IMR-90 (cell line): ENCODE measurements around the gene HEATR9. TPM values are rescaled to one million over a fixed set of nuclear protein-coding genes. Genes with fewer than 3 reads are reported as not detected.

ENCODE experiments used
- ATAC-seq: fragments of 200-7000 bp; cut with Tn5 transposase; 2 replicates; pipeline ENCODE4 v1.9.1; 2020; ENCODE audit warnings: low read depth, mild to moderate bottlenecking, moderate library complexity
- BruUV-seq: library from RNA; stranded (reverse); fragments of 400-500 nt; replicated peaks from 2 replicates; lab custom pipeline; 2021; lab: Mats Ljungman, UMichigan
- CTCF ChIA-PET: fragments of 300-600 bp; formaldehyde crosslinking; extraction: SDS; loops from one replicate; lab custom pipeline; 2021; ENCODE audit warnings: antibody characterized with exemption; lab: Yijun Ruan, JAX
- POLR2A ChIA-PET: fragments of 300-600 bp; sonication (Branson Sonifier 250); formaldehyde crosslinking; loops from one replicate; lab custom pipeline; 2022; ENCODE audit warnings: antibody characterized with exemption; ENCODE audit not compliant: unreplicated experiment; lab: Charles Lee
- DNase-seq: peaks from one replicate; pipeline ENCODE4 v3.0.0; 2013
- H2AFZ ChIP-seq: replicated peaks from 2 replicates; pipeline ENCODE3; 2013; ENCODE audit warnings: low read length, mild to moderate bottlenecking; ENCODE audit not compliant: poor library complexity
- H2AK5ac ChIP-seq: 2 replicates; pipeline ENCODE4 v1.6.1; 2013; ENCODE audit warnings: low read depth, low read length, inconsistent platforms
- H2AK9ac ChIP-seq: replicated peaks from 2 replicates; pipeline ENCODE3; 2013; ENCODE audit warnings: mild to moderate bottlenecking, low read depth, low read length, moderate library complexity; ENCODE audit not compliant: poor library complexity
- H2BK120ac ChIP-seq: 2 replicates; pipeline ENCODE4 v1.6.1; 2013; ENCODE audit warnings: low read depth, low read length, inconsistent platforms
- H2BK15ac ChIP-seq: 3 replicates; pipeline ENCODE4 v1.6.1; 2013; ENCODE audit warnings: low read depth, low read length, inconsistent platforms
- H2BK20ac ChIP-seq: 2 replicates; pipeline ENCODE4 v1.6.1; 2013; ENCODE audit warnings: low read depth, mild to moderate bottlenecking, inconsistent platforms, low read length, moderate library complexity
- H2BK5ac ChIP-seq: 2 replicates; pipeline ENCODE4 v1.6.1; 2013; ENCODE audit warnings: mild to moderate bottlenecking, low read depth, low read length, inconsistent platforms; ENCODE audit not compliant: poor library complexity, severe bottlenecking
- H3K14ac ChIP-seq: replicated peaks from 2 replicates; pipeline ENCODE4 v1.6.1; 2013; ENCODE audit warnings: low read depth, low read length, inconsistent platforms
- H3K18ac ChIP-seq: 2 replicates; pipeline ENCODE4 v1.6.1; 2013; ENCODE audit warnings: low read depth, low read length, control low read depth
- H3K23ac ChIP-seq: 2 replicates; pipeline ENCODE4 v1.6.1; 2013; ENCODE audit warnings: low read depth, low read length, inconsistent platforms
- H3K27ac ChIP-seq: 2 replicates; pipeline ENCODE4 v1.5.1; 2013; ENCODE audit warnings: mild to moderate bottlenecking, control low read depth, low read length; ENCODE audit not compliant: insufficient read depth
- H3K27me3 ChIP-seq: 2 replicates; pipeline ENCODE4 v1.6.1; 2013; ENCODE audit warnings: low read length; ENCODE audit not compliant: control insufficient read depth, insufficient read depth
- H3K36me3 ChIP-seq: 2 replicates; pipeline ENCODE4 v1.6.1; 2013; ENCODE audit warnings: low read length, mixed read lengths; ENCODE audit not compliant: control insufficient read depth, insufficient read depth
- H3K4ac ChIP-seq: 2 replicates; pipeline ENCODE4 v1.6.1; 2013; ENCODE audit warnings: low read depth, low read length, inconsistent platforms
- H3K4me1 ChIP-seq: 2 replicates; pipeline ENCODE4 v1.6.1; 2013; ENCODE audit warnings: low read length, mixed read lengths; ENCODE audit not compliant: control insufficient read depth, insufficient read depth
- H3K4me2 ChIP-seq: 2 replicates; pipeline ENCODE4 v1.6.1; 2013; ENCODE audit warnings: low read depth, mild to moderate bottlenecking, control low read depth, low read length, moderate library complexity
- H3K4me3 ChIP-seq: 2 replicates; pipeline ENCODE4 v1.5.1; 2013; ENCODE audit warnings: low read depth, mild to moderate bottlenecking, control low read depth, low read length, moderate library complexity; ENCODE audit not compliant: insufficient read depth
- H3K56ac ChIP-seq: 2 replicates; pipeline ENCODE4 v1.6.1; 2013; ENCODE audit warnings: low read length, inconsistent platforms; ENCODE audit not compliant: insufficient read depth; ENCODE audit errors: extremely low read depth
- H3K79me1 ChIP-seq, 2 experiments: 2 replicates each; pipeline ENCODE4 v1.6.1; 2013; ENCODE audit warnings: low read length in 2 of 2, inconsistent platforms in 1 of 2, low read depth in 1 of 2
- H3K9ac ChIP-seq: 2 replicates; pipeline ENCODE4 v1.6.1; 2013; ENCODE audit warnings: low read depth, low read length, control low read depth
- H3K9me1 ChIP-seq: 2 replicates; pipeline ENCODE4 v1.6.1; 2013; ENCODE audit warnings: low read length, inconsistent platforms; ENCODE audit not compliant: insufficient read depth
- H3K9me3 ChIP-seq: 2 replicates; pipeline ENCODE4 v1.6.1; 2013; ENCODE audit warnings: low read length; ENCODE audit not compliant: control insufficient read depth, insufficient read depth
- H4K20me1 ChIP-seq: 2 replicates; pipeline ENCODE4 v1.6.1; 2013; ENCODE audit warnings: low read length, inconsistent platforms; ENCODE audit not compliant: insufficient read depth
- H4K5ac ChIP-seq: 2 replicates; pipeline ENCODE4 v1.6.1; 2013; ENCODE audit warnings: mild to moderate bottlenecking, low read depth, low read length, control low read depth
- H4K8ac ChIP-seq, 2 experiments: 2 replicates each; pipeline ENCODE4 v1.6.1; 2013; ENCODE audit warnings: low read depth in 2 of 2, low read length in 2 of 2, control low read depth in 1 of 2, inconsistent platforms in 1 of 2
- H4K91ac ChIP-seq: 2 replicates; pipeline ENCODE4 v1.6.1; 2013; ENCODE audit warnings: low read depth, low read length, inconsistent platforms; ENCODE audit not compliant: insufficient read depth
- BHLHE40 ChIP-seq: fragments of 150-350 bp; IDR thresholded peaks from 2 replicates; pipeline ENCODE4 v1.6.1; 2016; ENCODE audit warnings: mild to moderate bottlenecking, low read depth, low read length
- CEBPB ChIP-seq: IDR thresholded peaks from 2 replicates; pipeline ENCODE4 v1.6.1; 2012; ENCODE audit warnings: low read depth, low read length, improper control_type of control experiment
- MAFK ChIP-seq: IDR thresholded peaks from 2 replicates; pipeline ENCODE4 v1.6.1; 2012; ENCODE audit warnings: low read depth, low read length, improper control_type of control experiment
- MAZ ChIP-seq: IDR thresholded peaks from 2 replicates; pipeline ENCODE4 v1.6.1; 2012; ENCODE audit warnings: low read depth, mild to moderate bottlenecking, low read length, improper control_type of control experiment, moderate library complexity, borderline replicate concordance
- NFE2L2 ChIP-seq: fragments of 150-350 bp; IDR thresholded peaks from 2 replicates; pipeline ENCODE4 v1.6.1; 2016; ENCODE audit warnings: low read depth, mild to moderate bottlenecking, low read length
- RAD21 ChIP-seq: IDR thresholded peaks from 2 replicates; pipeline ENCODE4 v1.6.1; 2012; ENCODE audit warnings: low read length, improper control_type of control experiment
- RCOR1 ChIP-seq: IDR thresholded peaks from 2 replicates; pipeline ENCODE4 v1.6.1; 2012; ENCODE audit warnings: mild to moderate bottlenecking, low read length, improper control_type of control experiment; ENCODE audit not compliant: insufficient replicate concordance
- SMC3 ChIP-seq: fragments of 150-350 bp; IDR thresholded peaks from 2 replicates; pipeline ENCODE4 v1.6.1; 2016; ENCODE audit warnings: low read depth, mild to moderate bottlenecking, antibody characterized with exemption, low read length, moderate library complexity
- USF2 ChIP-seq: fragments of 150-350 bp; IDR thresholded peaks from 2 replicates; pipeline ENCODE4 v1.6.1; 2017; ENCODE audit warnings: mild to moderate bottlenecking, antibody characterized with exemption, low read length, low read depth
- WGBS, 2 experiments: methylation state at CpG; one replicate each; pipeline versions ENCODE4 v1.1.5 to v1.1.7; 2013; ENCODE audit warnings: missing lambda C conversion rate in 2 of 2; ENCODE audit not compliant: insufficient read length in 1 of 2; ENCODE audit errors: extremely low coverage in 2 of 2; 5-methylcytosine and 5-hydroxymethylcytosine counted together
- dilution Hi-C: fragments of 300-500 bp; cut with HindIII; formaldehyde crosslinking; loops from one replicate; pipeline ENCODE4 v1.14.3; 2018; ENCODE audit warnings: low sequenced_read_pairs; ENCODE audit not compliant: unreplicated experiment
- in situ Hi-C: fragments of 300-500 bp; cut with MboI; formaldehyde crosslinking; loops from 3 replicates; pipeline ENCODE4 v1.14.3; 2019; ENCODE audit warnings: low sequenced_read_pairs, inconsistent platforms, mixed read lengths
- intact Hi-C: fragments of 100-400 bp; cut with micrococcal nuclease; formaldehyde crosslinking; loops from 2 replicates; pipeline ENCODE4 v1.10.0; 2022
- polyA plus RNA-seq, 3 experiments: library from polyadenylated mRNA; depleted of rRNA; stranded (reverse); fragments of >200 nt; gene quantifications; 2 replicates each; pipeline ENCODE4 v1.2.3, GENCODE V29; 2012; ENCODE audit warnings: low replicate concordance in 1 of 3
- total RNA-seq: library from RNA; depleted of rRNA; stranded (reverse); fragments of >200 nt; gene quantifications from 2 replicates; pipeline ENCODE4 v1.2.3, GENCODE V29; 2012
- TF ChIP-seq, protein P1 (sequence below): fragments of 150-350 bp; IDR thresholded peaks from 2 replicates; pipeline ENCODE4 v1.6.1; 2016; ENCODE audit warnings: low read depth, mild to moderate bottlenecking, low read length, moderate library complexity, borderline replicate concordance

The HEATR9 gene
- total and polyA plus RNA-seq, 2 of the 4 experiments (the other 2 are of a cell fraction) = not detected

- H4K91ac ChIP-seq = no peak overlapping the region
- H3K36me3 ChIP-seq = no peaks in the 10 kb centered on the region
- ChIA-PET POLR2A (no interaction called here), CTCF (no interaction called here)
- H2BK5ac ChIP-seq = no peak overlapping the region
- no peak overlapping the region for H2AK5ac ChIP-seq
- no peak overlapping the region for H2BK15ac ChIP-seq
- no peak overlapping the region for H3K4ac ChIP-seq
- H3K27me3 ChIP-seq = peaks cover 2% of the 10 kb centered on the region
- no peak overlapping the region for H3K27ac ChIP-seq
- DNase-seq = no peak
- H4K20me1 ChIP-seq = no peaks in the 10 kb centered on the region
- TF ChIP-seq SMC3 (no peak), NFE2L2 (no peak), CEBPB (no peak), USF2 (no peak), RCOR1 (no peak), BHLHE40 (no peak), RAD21 (no peak), MAFK (no peak), MAZ (no peak)
- TF ChIP-seq, protein P1, sequence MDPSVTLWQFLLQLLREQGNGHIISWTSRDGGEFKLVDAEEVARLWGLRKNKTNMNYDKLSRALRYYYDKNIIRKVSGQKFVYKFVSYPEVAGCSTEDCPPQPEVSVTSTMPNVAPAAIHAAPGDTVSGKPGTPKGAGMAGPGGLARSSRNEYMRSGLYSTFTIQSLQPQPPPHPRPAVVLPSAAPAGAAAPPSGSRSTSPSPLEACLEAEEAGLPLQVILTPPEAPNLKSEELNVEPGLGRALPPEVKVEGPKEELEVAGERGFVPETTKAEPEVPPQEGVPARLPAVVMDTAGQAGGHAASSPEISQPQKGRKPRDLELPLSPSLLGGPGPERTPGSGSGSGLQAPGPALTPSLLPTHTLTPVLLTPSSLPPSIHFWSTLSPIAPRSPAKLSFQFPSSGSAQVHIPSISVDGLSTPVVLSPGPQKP = no peak
- H3K9me1 ChIP-seq = no peaks in the 10 kb centered on the region; the same call in 1 of the 2 replicates
- no peaks in the 10 kb centered on the region for H3K4me1 ChIP-seq
- no peaks in the 10 kb centered on the region for H3K9me3 ChIP-seq
- ATAC-seq = no peak
- BruUV-seq = no TSS peak
- H2BK20ac ChIP-seq = no peak overlapping the region
- no peak overlapping the region for H3K14ac ChIP-seq
- no peak overlapping the region for H3K4me3 ChIP-seq
- no peak overlapping the region for H3K23ac ChIP-seq
- dilution Hi-C loops = no loop called here
- no peak overlapping the region for H4K8ac ChIP-seq
- no peak overlapping the region for H3K56ac ChIP-seq
- H3K9ac ChIP-seq = no peak overlapping the region
- H3K4me2 ChIP-seq = no peak overlapping the region
- no peak overlapping the region for H3K18ac ChIP-seq
- WGBS, 2 experiments = no CpG with 5 or more reads among the region's 4 CpGs
- in situ Hi-C loops = no loop called here
- H2AFZ ChIP-seq = no peak overlapping the region
- no peaks in the 10 kb centered on the region for H3K79me1 ChIP-seq
- H2BK120ac ChIP-seq = no peak overlapping the region
- H4K5ac ChIP-seq = no peak overlapping the region
- no peak overlapping the region for H2AK9ac ChIP-seq
- intact Hi-C loops = no loop called here
These were observed 25.1 kb upstream of the HEATR9 start for GRCh38 chr17:35893751-35894150.
